Thoracic aorta (tissue), 2 donors: ENCODE results near the gene SLC6A20. TPM values are rescaled to one million over a fixed set of nuclear protein-coding genes. Genes with fewer than 3 reads are reported as not detected.
A peak's percentile ranks its signal among the peaks of the same experiment; 100 is the strongest.

Source experiments
- ATAC-seq: fragments of 150-250 bp; one replicate; pipeline ENCODE4 v1.8.0; 2017; ENCODE audit warnings: low read depth; ENCODE audit not compliant: insufficient number of reproducible peaks, low FRiP score
- DNase-seq: peaks from one replicate; pipeline ENCODE4 v3.0.0-alpha.2; 2020; ENCODE audit warnings: low spot score
- H3K27ac ChIP-seq, 2 donors: fragments of 200-600 bp; sonication (generic); 1 replicate in 1 of 2; 2 replicates in 1 of 2; pipeline ENCODE4 v1.5.1; 2016; ENCODE audit warnings: mild to moderate bottlenecking in 2 of 2, moderate library complexity in 2 of 2
- H3K27me3 ChIP-seq: fragments of 200-600 bp; sonication (generic); replicated peaks from 2 replicates; pipeline ENCODE4 v1.6.0; 2016; ENCODE audit warnings: mild to moderate bottlenecking; ENCODE audit not compliant: insufficient read depth
- H3K36me3 ChIP-seq: fragments of 200-600 bp; sonication (generic); one replicate; pipeline ENCODE4 v1.5.1; 2016
- H3K4me1 ChIP-seq, 2 donors: fragments of 200-600 bp; sonication (generic); 1 replicate in 1 of 2; 2 replicates in 1 of 2; pipeline versions ENCODE4 v1.5.1 to v1.6.0; 2016; ENCODE audit warnings: low read depth in 2 of 2, mild to moderate bottlenecking in 1 of 2; ENCODE audit not compliant: control insufficient read depth in 1 of 2
- H3K4me3 ChIP-seq: fragments of 200-600 bp; sonication (generic); 2 replicates; pipeline ENCODE4 v1.5.1; 2016; ENCODE audit warnings: mild to moderate bottlenecking
- H3K9me3 ChIP-seq: fragments of 200-600 bp; sonication (generic); 2 replicates; pipeline ENCODE4 v1.5.1; 2016
- total RNA-seq, 2 donors: library from RNA; depleted of rRNA; stranded (reverse); fragments of >200 nt; gene quantifications; one replicate each; pipeline versions ENCODE4 v1.1.0 to v1.2.3, GENCODE V29; 2016
- TF ChIP-seq, protein P1 (sequence below): fragments of 200-600 bp; sonication (generic); IDR thresholded peaks from one replicate; pipeline ENCODE4 v1.5.1; 2019; ENCODE audit warnings: antibody characterized with exemption

SLC6A20 gene
- total RNA-seq, 2 donors from 2014 or later, result 0.28 TPM; not detected in 1

GRCh38 chr3:45802146-45802545, 5.8 kb upstream of the SLC6A20 start:
- H3K9me3 ChIP-seq, result no peaks in the 10 kb centered on the region
- H3K4me1 ChIP-seq, result no peaks in the 10 kb centered on the region
- ATAC-seq (no peak), DNase-seq (no peak)
- TF ChIP-seq, protein P1, sequence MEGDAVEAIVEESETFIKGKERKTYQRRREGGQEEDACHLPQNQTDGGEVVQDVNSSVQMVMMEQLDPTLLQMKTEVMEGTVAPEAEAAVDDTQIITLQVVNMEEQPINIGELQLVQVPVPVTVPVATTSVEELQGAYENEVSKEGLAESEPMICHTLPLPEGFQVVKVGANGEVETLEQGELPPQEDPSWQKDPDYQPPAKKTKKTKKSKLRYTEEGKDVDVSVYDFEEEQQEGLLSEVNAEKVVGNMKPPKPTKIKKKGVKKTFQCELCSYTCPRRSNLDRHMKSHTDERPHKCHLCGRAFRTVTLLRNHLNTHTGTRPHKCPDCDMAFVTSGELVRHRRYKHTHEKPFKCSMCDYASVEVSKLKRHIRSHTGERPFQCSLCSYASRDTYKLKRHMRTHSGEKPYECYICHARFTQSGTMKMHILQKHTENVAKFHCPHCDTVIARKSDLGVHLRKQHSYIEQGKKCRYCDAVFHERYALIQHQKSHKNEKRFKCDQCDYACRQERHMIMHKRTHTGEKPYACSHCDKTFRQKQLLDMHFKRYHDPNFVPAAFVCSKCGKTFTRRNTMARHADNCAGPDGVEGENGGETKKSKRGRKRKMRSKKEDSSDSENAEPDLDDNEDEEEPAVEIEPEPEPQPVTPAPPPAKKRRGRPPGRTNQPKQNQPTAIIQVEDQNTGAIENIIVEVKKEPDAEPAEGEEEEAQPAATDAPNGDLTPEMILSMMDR, result no peak
- no peaks in the 10 kb centered on the region for H3K36me3 ChIP-seq
- no peak overlapping the region for H3K27ac ChIP-seq
- peaks cover 1% of the 10 kb centered on the region for H3K27me3 ChIP-seq
- no peak overlapping the region for H3K4me3 ChIP-seq

DNA sequence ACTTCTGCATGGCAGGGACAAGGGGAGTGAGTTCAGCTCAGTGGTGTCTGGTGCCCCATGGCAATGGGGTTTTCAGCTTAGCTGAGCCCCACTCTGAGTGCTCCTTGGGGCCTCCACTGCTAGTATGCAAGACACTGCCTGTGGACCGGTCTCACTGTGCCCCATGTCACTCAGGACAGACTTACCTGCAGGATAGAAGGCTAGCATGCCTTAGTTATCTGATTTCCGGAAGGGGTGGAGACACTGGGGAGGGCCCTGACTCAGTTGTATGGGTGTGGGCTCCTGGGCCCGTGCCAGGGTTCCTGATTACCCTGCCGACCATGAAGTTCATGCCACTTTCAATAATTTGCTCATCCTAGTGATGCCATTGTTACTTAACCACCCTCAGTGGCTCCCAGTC, 4.3 kb upstream of the SLC6A20 start:
- no peak overlapping the region for H3K27ac ChIP-seq
- H3K4me3 ChIP-seq, result no peak overlapping the region
- TF ChIP-seq, protein P1, result no peak
- peaks cover 16% of the 10 kb centered on the region for H3K27me3 ChIP-seq
- DNase-seq (no peak), ATAC-seq (no peak)
- H3K9me3 ChIP-seq, result no peaks in the 10 kb centered on the region
- no peaks in the 10 kb centered on the region for H3K36me3 ChIP-seq
- H3K4me1 ChIP-seq, result peaks cover 9 to 12% of the 10 kb centered on the region in 2 donors

GRCh38 chr3:45799586-45799985, 3.2 kb upstream of the SLC6A20 start:
- H3K27me3 ChIP-seq, result peaks cover 18% of the 10 kb centered on the region
- no peaks in the 10 kb centered on the region for H3K9me3 ChIP-seq
- ATAC-seq, result no peak
- H3K27ac ChIP-seq, result no peak overlapping the region
- H3K4me1 ChIP-seq, result peaks cover 9 to 15% of the 10 kb centered on the region in 2 donors
- no peak for DNase-seq
- no peaks in the 10 kb centered on the region for H3K36me3 ChIP-seq
- H3K4me3 ChIP-seq, result no peak overlapping the region
- TF ChIP-seq, protein P1, result no peak

DNA sequence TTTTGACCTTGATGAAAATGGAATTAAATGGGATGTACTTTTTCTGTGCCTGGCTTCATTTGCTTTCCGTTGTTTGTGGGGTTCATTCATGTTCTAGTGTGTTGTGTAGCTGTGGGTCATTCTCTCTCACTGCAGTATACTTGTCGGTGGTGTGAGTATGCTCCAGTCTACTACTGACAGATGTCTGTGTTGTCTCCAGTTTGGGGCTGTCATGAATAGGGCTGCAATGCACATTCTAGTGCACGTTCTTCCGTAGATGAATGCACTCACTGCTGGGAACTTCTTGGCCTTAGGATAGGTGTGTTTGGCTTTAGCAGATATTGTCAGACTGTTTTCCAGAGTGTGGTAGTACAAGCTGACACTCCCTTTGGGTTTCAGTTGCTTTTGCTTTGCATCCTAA, 1.7 kb upstream of the SLC6A20 start:
- Histone ChIP-seq H3K27ac (no peak overlapping the region), H3K27me3 (peaks cover 18% of the 10 kb centered on the region), H3K4me1 (peaks cover 9 to 15% of the 10 kb centered on the region in 2 donors), H3K4me3 (no peak overlapping the region), H3K36me3 (no peaks in the 10 kb centered on the region), H3K9me3 (no peaks in the 10 kb centered on the region)
- DNase-seq (no peak), ATAC-seq (no peak)
- TF ChIP-seq, protein P1, result no peak

GRCh38 chr3:45796902-45797637, 734 bp upstream of the SLC6A20 start:
- Histone ChIP-seq H3K4me3 (peak overlapping the region; percentile 65), H3K9me3 (no peaks in the 10 kb centered on the region), H3K27ac (no peak overlapping the region), H3K36me3 (no peaks in the 10 kb centered on the region), H3K4me1 (peaks cover 9 to 15% of the 10 kb centered on the region in 2 donors), H3K27me3 (peaks cover 18% of the 10 kb centered on the region)
- DNase-seq (no peak), ATAC-seq (no peak)
- TF ChIP-seq, protein P1, result no peak
